Fibroblast of skin of left quadriceps (primary cell): ENCODE measurements around the gene GCNA.

Experiments
- DNase-seq, 2 experiments: peaks; one replicate each; pipeline ENCODE4 v3.0.0-alpha.2; 2013; ENCODE audit warnings: low read depth in 2 of 2

Gene GCNA

DNA sequence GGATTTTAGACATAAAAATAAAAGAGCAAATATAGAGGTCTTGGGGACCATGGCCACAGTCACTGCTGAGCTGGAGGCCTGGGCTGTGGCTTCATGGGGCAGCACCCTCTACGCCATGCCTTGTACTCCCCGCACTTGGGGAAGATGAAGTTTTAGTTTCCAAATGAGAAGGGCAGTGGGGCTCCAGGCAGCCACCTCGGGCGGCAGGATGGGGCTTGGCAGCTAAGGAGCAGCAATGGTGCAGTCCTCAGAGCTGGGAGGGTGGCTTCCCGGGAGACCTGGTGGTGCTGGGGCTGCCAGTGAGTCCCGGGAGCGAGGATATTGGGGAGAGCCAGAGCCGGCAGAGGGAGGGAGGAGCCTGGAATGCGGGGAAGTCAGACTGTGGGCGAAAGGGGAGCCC, 37.7 kb downstream of the GCNA start:
- no peak for DNase-seq

DNA sequence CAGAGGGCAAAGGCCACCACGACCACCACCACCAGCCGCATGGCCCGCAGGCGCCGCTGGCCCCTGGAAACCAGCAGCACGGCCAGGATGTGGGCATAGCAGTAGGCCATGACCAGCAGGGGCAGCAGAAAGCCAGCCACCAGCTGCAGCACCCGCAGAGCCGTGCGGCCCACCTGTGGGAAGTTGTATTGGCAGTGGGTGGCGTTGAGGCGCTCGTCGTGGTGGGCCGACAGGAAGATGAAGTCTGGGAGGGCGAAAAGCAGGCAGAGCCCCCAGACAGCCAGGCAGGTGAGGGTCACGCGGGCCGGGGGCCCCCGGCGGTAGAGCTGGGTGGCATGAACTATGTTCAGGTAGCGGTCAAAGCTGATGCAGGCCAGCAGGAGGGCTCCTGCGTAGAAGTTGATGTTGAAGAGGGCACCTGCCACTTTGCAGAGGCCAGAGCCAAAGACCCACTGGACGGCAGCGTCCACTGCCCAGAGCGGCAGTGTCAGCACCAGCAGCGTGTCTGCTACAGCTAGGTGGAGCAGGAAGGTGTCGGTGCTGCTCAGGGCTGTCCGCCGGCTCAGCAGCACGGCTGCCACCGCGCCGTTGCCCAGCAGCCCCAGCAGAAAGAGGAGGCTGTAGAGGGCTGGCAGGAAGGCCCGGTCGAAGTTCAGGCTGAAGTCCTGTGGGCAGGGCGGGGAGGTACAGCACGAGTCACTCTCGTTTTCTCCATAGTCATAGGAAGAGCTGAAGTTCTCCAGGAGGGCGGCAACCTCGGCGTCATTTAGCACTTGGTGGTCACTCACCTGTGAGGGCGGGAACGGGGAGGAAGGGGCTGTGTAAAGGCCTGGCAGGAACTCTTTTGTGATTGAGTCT, 38.7 kb downstream of the GCNA start:
- no peak for DNase-seq

DNA sequence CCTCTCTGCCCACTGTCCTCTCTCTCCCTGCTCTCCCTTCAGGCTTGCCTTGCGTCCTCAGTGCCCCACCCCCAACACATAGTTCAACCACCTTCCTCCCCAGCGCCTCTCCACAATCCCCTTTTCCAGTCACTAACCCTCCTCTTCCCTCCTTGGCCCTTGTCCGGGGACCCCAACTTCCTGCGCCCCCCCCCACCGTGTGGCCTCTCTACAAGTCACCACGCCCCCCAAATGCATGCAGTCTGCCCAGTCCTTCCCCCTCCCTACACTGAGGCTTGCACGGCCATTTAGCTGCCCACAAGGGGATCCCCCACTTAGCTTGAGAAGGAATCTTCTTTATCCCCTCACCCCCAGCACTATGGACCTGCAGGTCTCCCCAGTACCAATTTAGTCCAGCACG, 39.5 kb downstream of the GCNA start:
- DNase-seq: no peak

DNA sequence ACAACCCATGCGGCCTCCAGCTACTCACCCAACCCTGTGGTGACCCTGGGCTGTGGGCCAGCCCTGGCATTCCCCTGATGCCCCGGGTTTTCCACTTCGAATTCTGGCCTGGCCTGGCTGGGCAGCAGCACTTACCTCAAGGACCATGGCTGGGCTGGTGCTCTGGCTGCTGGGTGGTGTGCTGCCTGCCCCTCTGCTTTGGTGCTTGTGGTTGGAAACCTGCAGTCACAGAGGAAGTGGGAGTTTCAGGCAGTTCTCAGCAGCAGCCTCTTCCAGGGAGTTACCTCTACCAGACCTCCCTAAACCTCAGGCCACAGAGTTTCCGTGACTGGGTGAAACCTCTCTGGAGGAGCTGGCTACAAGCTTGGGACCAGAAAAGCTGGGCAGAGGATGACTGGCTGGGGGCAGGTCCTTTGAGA, 40.1 kb downstream of the GCNA start, which contains the start of gene CXCR3:
Gene CXCR3 (minus strand): TSS at position 209 of the 419 bp plus-strand sequence. CDS start 62 bp downstream, at position 147.
- DNase-seq: no peak

DNA sequence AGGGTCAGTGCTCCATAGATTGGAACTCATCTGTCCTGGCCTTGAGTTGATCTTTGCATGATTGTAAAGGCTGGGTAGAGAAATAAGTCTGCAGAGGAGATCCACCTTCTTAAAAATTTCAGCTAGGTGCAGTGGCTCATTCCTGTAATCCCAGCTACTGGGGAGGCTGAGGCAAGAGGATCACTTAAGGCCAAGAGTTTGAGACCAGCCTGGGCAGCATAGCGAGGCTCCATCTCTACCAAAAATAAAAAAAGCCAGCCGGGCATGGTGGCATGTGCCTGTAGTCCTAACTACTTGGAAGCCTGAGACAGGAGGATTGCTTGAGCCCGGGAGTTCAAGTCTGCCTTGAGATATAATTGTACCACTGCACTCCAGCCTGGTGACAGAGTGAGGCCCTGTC, 40.5 kb downstream of the GCNA start:
- no peak for DNase-seq

DNA sequence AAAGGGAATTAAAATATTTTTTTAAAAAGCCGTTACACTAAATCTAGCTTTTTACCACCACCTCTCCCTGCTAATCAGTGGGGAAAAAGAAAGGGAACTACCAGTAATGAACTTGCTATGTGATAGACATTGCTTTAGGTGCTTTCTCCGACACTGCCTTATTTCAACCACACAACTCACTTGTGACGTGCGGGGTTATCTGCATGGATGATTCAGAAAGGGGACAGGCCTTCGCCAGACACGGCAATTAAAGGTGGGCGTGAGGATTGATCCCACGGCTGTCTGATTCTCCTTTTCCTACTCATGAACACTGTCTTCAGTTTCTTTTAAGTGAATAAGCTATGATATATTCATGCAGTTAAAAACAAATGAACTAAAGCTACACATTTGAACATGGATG, 41.0 kb downstream of the GCNA start:
- DNase-seq: no peak

DNA sequence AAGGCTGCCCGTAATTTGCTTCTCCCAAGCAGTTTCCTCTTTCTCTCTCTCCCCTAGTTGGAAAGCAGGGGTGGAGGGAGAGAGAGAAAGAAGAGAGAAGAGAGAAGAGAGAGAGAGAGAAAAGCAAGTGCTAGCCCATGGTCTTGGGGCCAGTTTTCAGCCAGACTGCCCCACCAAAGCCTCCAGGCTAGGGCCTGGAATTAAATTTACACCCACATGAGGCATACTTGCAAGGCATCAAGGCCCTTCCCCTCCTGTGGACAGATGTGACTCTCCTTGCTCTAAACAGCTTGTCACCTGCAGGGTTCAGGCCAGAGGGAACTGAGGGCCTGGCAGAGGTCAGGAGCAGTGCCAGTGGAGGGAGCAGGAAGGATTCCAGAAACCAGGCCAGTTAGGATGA, 41.7 kb downstream of the GCNA start:
- DNase-seq: no peak

DNA sequence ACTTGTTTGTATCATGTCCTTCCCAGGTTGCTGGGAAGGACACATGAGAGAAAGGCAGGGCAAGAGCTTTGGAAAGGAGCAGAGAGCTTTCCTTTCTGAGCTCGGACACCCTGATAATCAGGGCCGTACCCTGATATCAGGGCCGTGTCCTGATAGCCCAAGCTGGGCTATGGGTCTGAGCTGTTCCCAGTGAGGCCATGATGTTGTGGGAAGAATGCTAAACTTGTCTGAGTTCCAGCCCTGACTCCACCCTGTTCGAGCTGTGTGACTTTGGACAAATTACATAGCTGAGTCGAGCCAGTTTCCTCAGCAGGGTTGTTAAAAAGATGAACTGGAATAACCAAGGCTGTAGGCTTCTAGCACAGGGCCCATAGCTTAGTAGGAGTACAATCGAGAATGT, 43.4 kb downstream of the GCNA start:
- DNase-seq: no peak

DNA sequence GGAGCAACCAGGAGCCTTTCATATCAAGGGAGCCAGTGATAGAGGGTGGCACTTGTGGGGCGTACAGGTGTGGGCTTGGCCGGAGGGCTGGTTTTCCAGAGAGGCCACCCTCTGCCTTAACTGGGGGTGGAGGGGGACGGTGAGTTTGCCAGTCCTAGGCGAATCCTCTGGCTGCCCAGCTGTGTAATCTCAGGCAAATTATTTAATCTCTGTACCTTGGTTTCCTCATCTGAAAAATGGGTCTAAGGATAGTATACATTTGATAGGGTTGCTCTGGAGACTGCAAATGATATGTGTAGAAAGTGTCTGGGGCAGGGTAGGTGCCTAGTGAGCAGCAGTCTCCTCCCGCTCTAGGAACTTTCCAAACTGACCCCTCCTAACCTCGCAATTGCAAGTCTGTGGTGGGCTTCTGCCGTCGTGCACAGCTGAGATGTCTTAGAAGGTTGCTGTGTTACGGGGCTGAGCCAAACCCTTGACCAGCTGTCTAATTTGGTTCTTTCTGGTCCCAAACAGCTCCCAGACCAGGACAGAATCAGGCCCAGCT, 43.9 kb downstream of the GCNA start:
- no peak for DNase-seq

DNA sequence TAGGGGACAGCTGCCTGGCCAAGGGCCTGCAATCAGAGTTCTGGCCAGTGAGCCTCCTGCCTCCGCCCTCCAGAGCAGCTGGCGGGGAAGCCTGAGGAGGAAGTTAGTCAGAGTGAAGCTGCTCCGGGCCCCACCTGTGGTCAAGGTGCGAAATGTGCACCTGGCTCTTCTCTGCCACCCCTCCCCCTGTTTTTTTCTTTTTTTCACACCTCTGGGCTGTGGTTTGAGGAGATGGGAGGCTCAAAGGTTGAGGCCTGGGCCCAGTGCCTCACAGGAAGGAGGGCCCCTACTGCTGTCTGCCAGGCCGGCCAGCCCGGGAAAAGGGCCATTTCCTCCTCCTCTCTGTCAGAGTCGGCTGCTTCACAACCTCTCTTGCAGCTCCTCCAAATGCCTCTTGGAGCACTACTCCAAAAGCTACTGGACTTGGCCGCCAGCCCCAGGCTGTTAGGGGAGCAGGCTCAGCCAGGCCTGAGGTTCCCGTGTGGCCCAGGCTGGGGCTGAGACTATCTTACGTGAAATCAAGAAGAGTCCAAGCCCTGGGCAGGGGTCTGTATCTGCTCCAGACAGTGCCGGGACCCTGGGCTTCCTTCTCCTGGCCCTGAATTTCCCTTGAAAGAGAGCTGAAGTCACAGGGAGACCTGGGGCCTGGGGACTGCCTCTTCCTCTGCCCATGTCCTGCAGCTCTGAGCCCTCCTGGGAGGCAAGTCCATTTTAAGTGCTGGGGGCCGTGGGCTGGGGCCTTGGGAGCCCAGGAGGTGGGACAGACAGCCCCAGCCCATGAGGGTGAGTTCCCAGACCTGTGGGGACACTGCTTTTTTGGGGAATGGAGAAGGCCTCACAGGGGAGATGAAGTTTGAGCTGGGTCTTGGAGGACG, 44.6 kb downstream of the GCNA start:
- peak; percentile 13 to 27 for DNase-seq

DNA sequence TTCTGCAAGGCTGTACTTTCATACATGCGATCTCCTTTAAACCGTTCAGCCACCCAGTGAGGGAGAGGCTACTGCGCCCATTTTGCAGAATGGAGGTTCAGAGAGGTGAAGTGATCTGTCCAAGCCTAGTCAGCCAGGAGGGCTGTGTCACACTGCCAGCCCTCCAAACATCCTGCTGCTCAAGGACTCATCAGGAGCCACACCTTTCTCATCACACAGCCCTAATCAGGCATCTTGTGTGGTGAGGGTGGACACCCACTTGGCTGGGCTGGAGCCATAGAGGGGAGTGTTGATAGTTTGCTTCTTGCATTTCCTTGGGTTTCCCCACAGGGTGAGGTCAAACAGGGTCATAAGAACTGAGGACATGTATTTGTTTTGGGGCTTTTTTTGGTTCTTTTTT, 45.5 kb downstream of the GCNA start:
- DNase-seq: no peak

DNA sequence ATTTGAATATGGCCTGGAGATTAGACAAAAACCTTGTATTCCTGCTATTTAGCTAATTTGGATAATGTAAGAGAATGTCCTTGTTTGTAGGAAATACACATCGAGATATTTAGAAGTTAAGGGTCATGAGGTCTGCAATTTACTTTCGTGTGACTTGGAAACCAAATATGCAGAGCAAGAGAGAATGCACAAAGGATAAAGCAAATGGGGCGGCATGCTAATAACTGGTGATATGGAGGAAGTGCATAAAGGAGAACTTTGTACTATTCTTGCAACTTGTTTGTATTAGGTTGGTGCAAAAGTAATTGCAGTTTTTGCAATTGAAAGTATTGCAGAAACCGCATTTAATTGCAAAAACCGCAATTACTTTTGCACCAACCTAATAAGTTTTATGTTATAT, 47.2 kb downstream of the GCNA start:
- DNase-seq: no peak

DNA sequence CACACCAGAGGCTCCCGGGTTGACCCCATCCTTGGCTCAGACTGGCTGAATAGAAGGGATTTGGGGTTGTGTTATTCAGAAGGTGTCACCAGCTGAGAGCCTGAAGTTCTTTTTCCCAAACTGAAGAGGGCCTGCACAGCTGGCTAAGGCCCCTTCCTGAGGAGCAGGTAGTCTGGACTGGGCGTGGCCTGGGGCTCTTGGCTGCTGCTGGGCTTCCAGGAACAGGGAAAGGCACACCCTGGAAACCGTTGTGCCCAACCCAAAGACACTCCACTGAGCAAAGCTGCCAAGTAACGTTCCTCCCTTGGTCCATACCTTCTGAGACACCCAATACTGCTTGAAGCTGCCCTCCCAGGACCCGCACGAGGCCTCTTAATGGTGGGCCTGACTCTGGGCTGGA, 48.3 kb downstream of the GCNA start:
- DNase-seq: no peak

DNA sequence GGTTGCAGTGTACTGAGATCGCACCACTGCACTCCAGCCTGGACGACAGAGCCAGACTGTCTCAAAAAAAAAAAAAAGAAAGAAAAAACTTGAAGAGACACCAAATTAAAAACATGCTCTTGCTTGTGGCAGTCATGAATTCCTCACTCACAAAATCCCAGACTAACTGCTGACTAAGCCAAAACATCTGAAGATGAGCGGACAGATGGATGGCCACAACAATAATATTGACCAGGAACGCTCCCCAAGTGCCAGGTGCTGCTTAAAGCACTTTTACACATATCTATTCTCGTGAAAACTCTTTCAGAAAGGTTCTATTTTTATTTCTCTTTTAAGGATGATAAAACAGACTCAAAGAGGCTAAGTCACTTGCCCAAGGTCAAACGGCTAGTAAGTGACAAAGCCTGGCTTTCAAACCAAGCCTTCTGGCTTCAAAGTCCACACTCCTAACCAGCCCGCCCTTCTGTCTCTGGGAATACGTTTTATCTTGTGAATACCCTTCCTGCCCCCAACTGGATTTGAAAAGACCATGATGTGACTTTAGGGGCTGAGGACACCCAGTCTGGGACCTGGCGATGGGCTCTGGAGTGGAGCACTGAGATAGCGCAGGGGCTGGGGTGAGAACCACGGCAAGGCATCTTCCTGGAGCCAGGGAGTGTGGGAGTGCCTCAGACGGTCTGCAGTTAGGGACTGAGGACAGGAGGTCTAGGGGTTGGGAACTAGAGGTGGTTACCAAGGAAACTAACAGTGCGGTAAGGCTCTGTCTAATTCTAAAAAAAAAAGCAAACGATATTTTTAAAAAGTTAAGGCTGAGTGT, 49.6 kb downstream of the GCNA start:
- DNase-seq: peak in 1 of 2 experiments; percentile 4

DNA sequence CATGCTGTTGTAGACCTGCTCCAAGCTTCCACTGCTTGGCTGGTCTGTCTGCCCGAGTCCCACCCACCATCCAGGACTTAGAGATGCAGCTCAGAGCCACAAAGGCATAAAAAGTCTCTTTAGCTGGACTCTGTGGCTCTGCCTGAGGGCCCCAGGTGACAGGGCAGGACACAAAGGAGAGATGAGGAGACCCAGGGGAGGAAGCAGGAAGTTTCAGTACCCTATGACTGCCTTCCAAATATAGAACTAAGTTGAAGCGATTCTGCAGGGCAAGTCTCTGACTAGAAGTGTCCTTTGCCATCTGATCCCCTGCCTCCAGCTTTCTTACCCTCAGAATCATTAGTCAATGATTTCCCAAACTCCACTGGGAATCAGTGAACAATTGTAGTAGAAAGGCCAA, 51.2 kb downstream of the GCNA start:
- DNase-seq: no peak

DNA sequence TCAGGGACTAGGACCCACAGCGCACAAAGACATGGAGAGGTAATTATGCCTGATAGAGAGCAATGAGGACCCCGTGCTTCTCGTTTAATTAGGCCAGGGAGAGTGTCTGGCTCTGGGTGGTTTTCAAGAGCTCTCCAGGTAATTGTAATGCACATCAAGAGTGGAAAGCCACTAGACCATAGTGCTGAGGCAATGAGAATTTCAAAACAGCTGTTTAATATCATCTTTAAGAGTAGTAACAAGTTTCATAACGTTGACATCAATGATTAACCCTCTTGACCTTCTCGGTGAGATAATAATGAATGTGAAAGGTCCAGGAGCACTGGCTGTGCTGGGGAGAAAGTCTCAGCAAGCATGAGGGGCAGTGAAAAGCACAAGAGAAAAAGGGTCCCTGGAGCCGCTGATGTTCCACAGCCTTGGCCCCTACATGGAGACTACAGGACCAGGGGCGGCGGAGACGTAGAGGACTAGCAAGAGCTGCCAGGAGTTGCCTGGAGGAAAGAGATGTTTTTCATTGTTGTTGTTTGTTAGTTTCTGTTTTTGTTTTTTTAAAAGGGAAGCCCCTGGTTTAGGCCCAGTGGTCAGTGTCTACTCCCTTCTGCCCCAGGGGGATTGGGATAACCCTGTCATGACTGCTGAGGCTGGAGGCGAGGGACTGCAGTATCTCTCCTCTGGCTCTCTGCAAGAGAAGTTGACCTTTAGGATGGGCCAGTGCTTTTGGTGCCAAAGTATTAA, 54.9 kb downstream of the GCNA start:
- DNase-seq: no peak

DNA sequence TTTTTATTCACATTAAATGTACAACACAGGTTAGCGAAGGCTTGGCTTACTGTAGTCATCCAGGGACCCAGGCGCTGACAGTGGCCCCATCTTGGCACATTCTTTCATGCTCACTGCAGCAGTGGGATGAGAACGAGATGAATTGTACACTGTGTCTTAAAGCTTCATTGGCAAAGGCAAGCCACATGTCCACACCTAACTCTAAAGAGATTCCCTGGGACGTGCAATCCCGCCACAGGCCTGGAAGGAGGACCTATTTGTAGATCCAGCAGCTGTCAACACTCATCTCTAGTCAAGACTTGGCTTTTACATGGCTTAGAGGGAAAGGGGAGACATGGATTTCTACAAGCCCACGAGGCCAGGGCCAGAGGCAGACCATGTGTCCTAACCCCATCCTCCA, 56.1 kb downstream of the GCNA start:
- no peak for DNase-seq

DNA sequence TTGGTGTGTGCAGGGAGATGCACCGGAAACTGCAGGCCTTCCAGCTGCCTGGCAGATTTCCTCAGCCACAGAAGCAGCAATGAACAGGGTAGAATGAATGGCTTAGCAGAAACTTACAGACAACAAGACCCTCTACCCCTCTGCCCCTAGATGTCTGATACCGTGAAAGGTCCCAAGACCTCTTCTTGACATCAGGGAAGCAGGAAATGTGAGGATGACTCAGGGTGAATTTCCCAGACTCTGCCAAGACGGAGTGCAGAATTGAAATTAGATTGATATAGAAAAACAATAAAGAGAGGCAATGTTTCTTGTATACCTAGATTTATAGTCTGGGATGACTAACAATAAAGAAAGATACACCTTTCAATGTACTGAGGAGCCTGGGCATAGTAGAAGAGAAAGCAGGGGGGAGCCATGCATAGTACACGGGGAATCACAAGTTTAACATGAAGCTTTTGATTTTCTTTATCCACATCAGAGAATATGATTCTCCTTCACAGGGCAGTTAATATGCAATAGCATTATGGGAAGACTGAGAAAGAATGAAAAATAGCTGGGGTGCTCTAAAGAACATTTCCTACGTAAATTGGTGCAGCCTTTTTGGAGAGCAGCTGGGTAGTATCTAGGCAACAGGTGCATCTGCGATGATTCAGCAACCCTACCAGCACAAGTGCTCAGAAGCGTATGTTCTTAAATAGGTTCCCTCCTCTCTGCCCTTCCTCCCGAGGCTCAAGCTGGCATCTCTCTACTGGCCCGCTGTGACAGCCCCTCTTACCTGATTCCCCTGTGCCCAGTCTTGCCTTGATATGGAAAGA, 58.4 kb downstream of the GCNA start:
- no peak for DNase-seq

DNA sequence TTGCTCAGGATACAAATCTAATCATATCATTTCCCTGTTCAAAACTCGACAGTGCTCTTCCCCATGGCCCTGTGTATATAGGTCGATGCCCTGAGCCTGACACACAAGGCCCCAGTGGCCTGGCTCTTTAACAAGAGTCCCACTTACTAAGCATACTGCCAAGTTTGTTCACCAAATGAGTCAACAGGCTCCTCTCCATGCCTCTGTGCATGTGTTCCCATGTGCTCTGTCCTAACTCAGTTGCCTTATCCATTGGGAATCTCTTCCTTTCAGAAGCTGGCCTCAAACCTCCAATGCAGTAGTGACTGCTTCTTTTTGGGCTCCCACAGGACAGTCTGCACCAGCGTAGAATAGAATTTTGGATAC, 59.0 kb downstream of the GCNA start:
- no peak for DNase-seq

DNA sequence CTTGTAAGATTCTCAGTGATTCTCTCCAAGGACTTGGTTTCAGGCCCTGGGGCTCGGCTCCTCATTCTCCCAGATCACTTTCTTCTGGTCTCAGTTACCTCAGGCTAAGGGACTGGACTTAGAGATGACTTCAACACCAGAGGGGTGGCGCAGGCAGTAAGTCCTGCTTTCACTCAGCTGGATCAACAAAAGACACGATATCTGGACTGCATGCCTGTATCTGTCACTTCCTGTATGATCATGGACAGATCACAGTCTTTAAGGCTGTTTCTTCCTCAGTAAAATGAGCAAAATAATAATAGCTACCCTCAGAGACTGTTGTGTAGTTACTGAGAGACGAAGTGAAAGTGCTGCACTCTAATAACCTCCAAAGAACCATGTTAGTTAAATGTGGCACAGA, 59.6 kb downstream of the GCNA start:
- no peak for DNase-seq
